GM23248 (cell line): ENCODE data around the gene DOCK9.

Source experiments
- EZH2 ChIP-seq: fragments of 200-600 bp; sonication (generic); IDR thresholded peaks from 2 replicates; pipeline ENCODE4 v1.6.1; 2018; ENCODE audit warnings: antibody characterized with exemption, mild to moderate bottlenecking; ENCODE audit not compliant: insufficient read depth, poor library complexity, severe bottlenecking
- EZH2phosphoT487 ChIP-seq: fragments of 200-600 bp; sonication (generic); IDR thresholded peaks from 2 replicates; pipeline ENCODE4 v1.6.1; 2018; ENCODE audit warnings: antibody characterized with exemption, moderate library complexity, mild to moderate bottlenecking, low read depth; ENCODE audit not compliant: insufficient read depth

- TF ChIP-seq EZH2 (no peak), EZH2phosphoT487 (no peak)
Measured at GRCh38 chr13:98939660-98940191, 38.1 kb downstream of the DOCK9 start.
